IPS-20b (cell line): ENCODE results near the gene ESPNL.
A peak's percentile ranks its signal among the peaks of the same experiment; 100 is the strongest.

Source experiments
- H3K27ac ChIP-seq: one replicate; pipeline ENCODE4 v1.5.1; 2013; ENCODE audit warnings: low read length
- H3K27me3 ChIP-seq: 2 replicates; pipeline ENCODE4 v1.6.1; 2013; ENCODE audit warnings: mild to moderate bottlenecking, low read length, inconsistent platforms; ENCODE audit not compliant: insufficient read depth
- H3K36me3 ChIP-seq: 2 replicates; pipeline ENCODE4 v1.6.1; 2013; ENCODE audit warnings: low read depth, mild to moderate bottlenecking, inconsistent platforms, low read length, moderate library complexity; ENCODE audit not compliant: insufficient read depth
- H3K4me1 ChIP-seq: 2 replicates; pipeline ENCODE4 v1.6.1; 2013; ENCODE audit warnings: mild to moderate bottlenecking, control low read depth, inconsistent platforms, low read length, moderate library complexity; ENCODE audit not compliant: insufficient read depth
- H3K4me3 ChIP-seq: 2 replicates; pipeline ENCODE4 v1.5.1; 2013; ENCODE audit warnings: mild to moderate bottlenecking, low read length, inconsistent platforms
- H3K9ac ChIP-seq: 2 replicates; pipeline ENCODE4 v1.6.1; 2013; ENCODE audit warnings: low read depth, mild to moderate bottlenecking, inconsistent platforms, low read length, moderate library complexity
- H3K9me3 ChIP-seq: 2 replicates; pipeline ENCODE4 v1.6.1; 2013; ENCODE audit warnings: mild to moderate bottlenecking, low read depth, low read length, inconsistent platforms; ENCODE audit not compliant: insufficient read depth

The ESPNL gene

GRCh38 chr2:238128534-238129001 lies 28.4 kb downstream of the ESPNL start:
- H3K36me3 ChIP-seq: no peaks in the 10 kb centered on the region
- H3K9ac ChIP-seq: no peak overlapping the region
- H3K27me3 ChIP-seq: no peaks in the 10 kb centered on the region; the same call in 1 of the 2 replicates
- peak overlapping the region; percentile 25; the same call in 1 of the 2 replicates for H3K4me3 ChIP-seq
- H3K9me3 ChIP-seq: no peaks in the 10 kb centered on the region
- no peaks in the 10 kb centered on the region for H3K4me1 ChIP-seq
- no peak overlapping the region for H3K27ac ChIP-seq

GRCh38 chr2:238129166-238130010 lies 29.2 kb downstream of the ESPNL start:
- Histone ChIP-seq H3K36me3 (no peaks in the 10 kb centered on the region), H3K4me3 (no peak overlapping the region)

GRCh38 chr2:238130111-238130695 lies 30.1 kb downstream of the ESPNL start:
- Histone ChIP-seq H3K27ac (no peak overlapping the region), H3K36me3 (no peaks in the 10 kb centered on the region), H3K4me3 (no peak overlapping the region)

More at GRCh38 chr2:238129166-238130010, 29.2 kb downstream of the ESPNL start:
- H3K27me3 ChIP-seq: no peaks in the 10 kb centered on the region; the same call in 1 of the 2 replicates
- H3K9me3 ChIP-seq: no peaks in the 10 kb centered on the region
- no peak overlapping the region for H3K9ac ChIP-seq
- no peak overlapping the region for H3K27ac ChIP-seq
- no peaks in the 10 kb centered on the region for H3K4me1 ChIP-seq

GRCh38 chr2:238130696-238131628 lies 30.8 kb downstream of the ESPNL start:
- Histone ChIP-seq H3K9me3 (no peaks in the 10 kb centered on the region), H3K9ac (no peak overlapping the region), H3K4me1 (no peaks in the 10 kb centered on the region)

More at GRCh38 chr2:238130111-238130695, 30.1 kb downstream of the ESPNL start:
- Histone ChIP-seq H3K9ac (no peak overlapping the region), H3K4me1 (no peaks in the 10 kb centered on the region), H3K9me3 (no peaks in the 10 kb centered on the region), H3K27me3 (no peaks in the 10 kb centered on the region; the same call in 1 of the 2 replicates)

GRCh38 chr2:238131761-238132462 lies 31.8 kb downstream of the ESPNL start:
- no peak overlapping the region for H3K9ac ChIP-seq
- H3K4me1 ChIP-seq: no peaks in the 10 kb centered on the region
- H3K27ac ChIP-seq: no peak overlapping the region
- H3K4me3 ChIP-seq: no peak overlapping the region
- H3K27me3 ChIP-seq: no peaks in the 10 kb centered on the region; the same call in 1 of the 2 replicates
- H3K9me3 ChIP-seq: no peaks in the 10 kb centered on the region
- no peaks in the 10 kb centered on the region for H3K36me3 ChIP-seq

More at GRCh38 chr2:238130696-238131628, 30.8 kb downstream of the ESPNL start:
- H3K36me3 ChIP-seq: no peaks in the 10 kb centered on the region
- H3K27me3 ChIP-seq: no peaks in the 10 kb centered on the region; the same call in 1 of the 2 replicates
- no peak overlapping the region for H3K4me3 ChIP-seq
- H3K27ac ChIP-seq: no peak overlapping the region

- H3K4me1 ChIP-seq: no peaks in the 10 kb centered on the region
- H3K27me3 ChIP-seq: no peaks in the 10 kb centered on the region; the same call in 1 of the 2 replicates
- H3K9ac ChIP-seq: no peak overlapping the region
- no peaks in the 10 kb centered on the region for H3K9me3 ChIP-seq
- no peak overlapping the region for H3K4me3 ChIP-seq
- no peak overlapping the region for H3K27ac ChIP-seq
- H3K36me3 ChIP-seq: no peaks in the 10 kb centered on the region
Measured at GRCh38 chr2:238132463-238133450, 32.6 kb downstream of the ESPNL start.

GRCh38 chr2:238133499-238134392 lies 33.6 kb downstream of the ESPNL start:
- H3K27ac ChIP-seq: no peak overlapping the region
- no peaks in the 10 kb centered on the region for H3K4me1 ChIP-seq
- H3K27me3 ChIP-seq: no peaks in the 10 kb centered on the region
- H3K9me3 ChIP-seq: no peaks in the 10 kb centered on the region
- H3K36me3 ChIP-seq: no peaks in the 10 kb centered on the region
- no peak overlapping the region for H3K4me3 ChIP-seq
- no peak overlapping the region for H3K9ac ChIP-seq

GRCh38 chr2:238134393-238134785 lies 34.2 kb downstream of the ESPNL start:
- H3K36me3 ChIP-seq: no peaks in the 10 kb centered on the region
- no peak overlapping the region for H3K27ac ChIP-seq
- no peaks in the 10 kb centered on the region for H3K27me3 ChIP-seq
- no peak overlapping the region for H3K4me3 ChIP-seq
- H3K9me3 ChIP-seq: no peaks in the 10 kb centered on the region
- no peaks in the 10 kb centered on the region for H3K4me1 ChIP-seq
- H3K9ac ChIP-seq: no peak overlapping the region

- Histone ChIP-seq H3K4me1 (no peaks in the 10 kb centered on the region), H3K27ac (no peak overlapping the region)
Measured at GRCh38 chr2:238135601-238136150, 35.5 kb downstream of the ESPNL start.

More at GRCh38 chr2:238135601-238136150, 35.5 kb downstream of the ESPNL start:
- Histone ChIP-seq H3K9ac (no peak overlapping the region), H3K36me3 (no peaks in the 10 kb centered on the region), H3K9me3 (no peaks in the 10 kb centered on the region), H3K4me3 (no peak overlapping the region), H3K27me3 (no peaks in the 10 kb centered on the region)
